ENCODE measurements around the gene IFNA2.

IFNA2 gene

DNA sequence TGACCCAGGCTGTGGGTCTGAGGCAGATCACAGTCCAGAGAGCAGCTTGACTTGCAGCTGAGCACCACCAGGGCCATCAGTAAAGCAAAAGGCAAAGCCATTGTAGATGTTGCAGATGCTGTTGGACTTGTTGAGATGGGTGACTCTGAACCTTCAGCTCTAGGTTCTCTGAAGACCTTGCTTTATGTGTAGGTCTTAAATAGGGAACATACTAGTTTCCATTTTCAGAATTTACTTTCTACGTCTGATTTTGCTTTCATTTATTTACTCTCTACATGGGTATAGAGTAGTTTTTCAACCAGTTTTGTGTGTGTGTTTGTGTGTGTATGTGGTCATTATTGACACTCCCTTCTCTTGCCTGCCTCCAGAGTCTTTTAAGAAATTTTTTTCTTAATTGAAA, 34.4 kb downstream of the IFNA2 start, which contains the start of gene IFNA6:
IFNA6 (minus strand) TSS at position 101 of the 400 bp plus-strand sequence; CDS start at position 101, 0 bp downstream.
- Mint-ChIP-seq H3K4me3 (no peak within 1 kb of the TSS), H3K4me1 (ENCODE audit: low read depth) (no peaks in the 10 kb centered on the region), H3K36me3 (ENCODE audit: low read depth) (peaks cover 6% of the 10 kb centered on the region), H3K27me3 (ENCODE audit: low read depth) (peaks cover 37% of the 10 kb centered on the region), H3K9me3 (peaks cover 11% of the 10 kb centered on the region), H3K27ac (no peak within 1 kb of the TSS)
- DNase-seq (ENCODE audit: low spot score) = no peak

- H3K27ac Mint-ChIP-seq = no peak overlapping the region
These were observed 36.7 kb downstream of the IFNA2 start for GRCh38 chr9:21348430-21348970.

GRCh38 chr9:21340735-21341134, 44.5 kb downstream of the IFNA2 start:
- Mint-ChIP-seq H3K9me3 (peaks cover 7% of the 10 kb centered on the region), H3K36me3 (ENCODE audit: low read depth) (no peaks in the 10 kb centered on the region), H3K4me3 (no peak overlapping the region), H3K27me3 (ENCODE audit: low read depth) (peaks cover 15% of the 10 kb centered on the region), H3K27ac (no peak overlapping the region), H3K4me1 (ENCODE audit: low read depth) (peaks cover 10% of the 10 kb centered on the region)
- no peak for DNase-seq (ENCODE audit: low spot score)

More at GRCh38 chr9:21348430-21348970, 36.7 kb downstream of the IFNA2 start:
- Mint-ChIP-seq H3K27me3 (ENCODE audit: low read depth) (peaks cover 33% of the 10 kb centered on the region), H3K36me3 (ENCODE audit: low read depth) (no peaks in the 10 kb centered on the region), H3K9me3 (peaks cover 5% of the 10 kb centered on the region), H3K4me3 (no peak overlapping the region), H3K4me1 (ENCODE audit: low read depth) (peaks cover 2% of the 10 kb centered on the region)
- no peak for DNase-seq (ENCODE audit: low spot score)

DNA sequence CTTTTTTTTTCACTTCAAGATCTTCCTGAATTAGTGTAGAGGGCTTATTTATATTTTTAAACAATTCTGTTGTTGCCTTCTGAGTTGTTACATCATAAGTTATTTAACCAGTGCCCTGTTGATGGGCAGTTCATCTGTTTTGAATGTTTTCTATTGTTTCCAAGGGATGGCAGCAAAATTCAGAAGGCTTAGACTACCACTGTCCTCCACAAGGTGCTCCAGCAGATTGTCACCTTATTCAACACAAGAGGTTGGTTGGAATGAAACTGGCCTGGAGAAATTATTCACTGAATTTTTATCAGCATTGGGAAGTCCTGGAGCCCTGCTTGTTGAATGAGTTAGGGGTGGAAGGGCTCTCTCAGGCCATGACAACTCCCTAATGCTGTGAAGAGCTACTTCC, 48.7 kb downstream of the IFNA2 start:
- Mint-ChIP-seq H3K4me3 (peak overlapping the region; percentile 62), H3K27ac (peak overlapping the region; percentile 4), H3K36me3 (ENCODE audit: low read depth) (peaks cover 29% of the 10 kb centered on the region), H3K27me3 (ENCODE audit: low read depth) (peaks cover 10% of the 10 kb centered on the region), H3K9me3 (no peaks in the 10 kb centered on the region), H3K4me1 (ENCODE audit: low read depth) (peaks cover 33% of the 10 kb centered on the region)
- DNase-seq (ENCODE audit: low spot score) = no peak

GRCh38 chr9:21334701-21335632, 50.2 kb downstream of the IFNA2 start, which contains the start of gene KLHL9:
TSS of gene KLHL9 (minus strand) at chr9:21335404. CDS start at chr9:21334859, 545 bp downstream.
- DNase-seq (ENCODE audit: low spot score) = peak; percentile 84
- H3K27ac Mint-ChIP-seq = peak within 1 kb of the TSS; percentile 90
- H3K4me1 Mint-ChIP-seq (ENCODE audit: low read depth) = peaks cover 42% of the 10 kb centered on the region
- H3K36me3 Mint-ChIP-seq (ENCODE audit: low read depth) = peaks cover 38% of the 10 kb centered on the region
- H3K4me3 Mint-ChIP-seq = peak within 1 kb of the TSS; percentile 89
- peaks cover 7% of the 10 kb centered on the region for H3K27me3 Mint-ChIP-seq (ENCODE audit: low read depth)
- no peaks in the 10 kb centered on the region for H3K9me3 Mint-ChIP-seq
